ENCODE data around the gene TMTC2.

Gene TMTC2

GRCh38 chr12:82912406-82912805 is 225.7 kb downstream of the TMTC2 start:
- DNase-seq (ENCODE audit: extremely low read depth, insufficient read length): no peak
- no peaks in the 10 kb centered on the region for H3K27me3 ChIP-seq (replicated peaks; ENCODE audit: control insufficient read depth, insufficient read depth, low read length)

GRCh38 chr12:82919388-82920054 is 232.8 kb downstream of the TMTC2 start:
- no peak for TF ChIP-seq CTCF (IDR thresholded peaks at IDR 0.05; ENCODE audit: insufficient read depth, low read length, poor library complexity, severe bottlenecking)
- DNase-seq (ENCODE audit: extremely low read depth, insufficient read length): no peak

More at GRCh38 chr12:82912406-82912805, 225.7 kb downstream of the TMTC2 start:
- H3K4me3 ChIP-seq (replicated peaks; ENCODE audit: low read depth, low read length): no peak overlapping the region
- no peak for TF ChIP-seq CTCF (IDR thresholded peaks at IDR 0.05; ENCODE audit: insufficient read depth, low read length, poor library complexity, severe bottlenecking)
- no peaks in the 10 kb centered on the region for H3K36me3 ChIP-seq (ENCODE audit: control insufficient read depth, insufficient read depth, low read length)

GRCh38 chr12:82923935-82924334 is 237.2 kb downstream of the TMTC2 start:
- Histone ChIP-seq H3K36me3 (ENCODE audit: control insufficient read depth, insufficient read depth, low read length) (no peaks in the 10 kb centered on the region), H3K4me3 (replicated peaks; ENCODE audit: low read depth, low read length) (no peak overlapping the region), H3K27me3 (replicated peaks; ENCODE audit: control insufficient read depth, insufficient read depth, low read length) (no peaks in the 10 kb centered on the region)
- DNase-seq (ENCODE audit: extremely low read depth, insufficient read length): no peak
- no peak for TF ChIP-seq CTCF (IDR thresholded peaks at IDR 0.05; ENCODE audit: insufficient read depth, low read length, poor library complexity, severe bottlenecking)

More at GRCh38 chr12:82919388-82920054, 232.8 kb downstream of the TMTC2 start:
- Histone ChIP-seq H3K27me3 (replicated peaks; ENCODE audit: control insufficient read depth, insufficient read depth, low read length) (no peaks in the 10 kb centered on the region), H3K36me3 (ENCODE audit: control insufficient read depth, insufficient read depth, low read length) (no peaks in the 10 kb centered on the region), H3K4me3 (replicated peaks; ENCODE audit: low read depth, low read length) (no peak overlapping the region)

- DNase-seq (ENCODE audit: extremely low read depth, insufficient read length): no peak
- H3K27me3 ChIP-seq (replicated peaks; ENCODE audit: control insufficient read depth, insufficient read depth, low read length): no peaks in the 10 kb centered on the region
- TF ChIP-seq CTCF (IDR thresholded peaks at IDR 0.05; ENCODE audit: insufficient read depth, low read length, poor library complexity, severe bottlenecking): no peak
- H3K36me3 ChIP-seq (ENCODE audit: control insufficient read depth, insufficient read depth, low read length): no peaks in the 10 kb centered on the region
- no peak overlapping the region for H3K4me3 ChIP-seq (replicated peaks; ENCODE audit: low read depth, low read length)
These were observed 239.9 kb downstream of the TMTC2 start for GRCh38 chr12:82926630-82927029.

GRCh38 chr12:82930301-82930700 is 243.6 kb downstream of the TMTC2 start:
- Histone ChIP-seq H3K4me3 (replicated peaks; ENCODE audit: low read depth, low read length) (no peak overlapping the region), H3K36me3 (ENCODE audit: control insufficient read depth, insufficient read depth, low read length) (no peaks in the 10 kb centered on the region), H3K27me3 (replicated peaks; ENCODE audit: control insufficient read depth, insufficient read depth, low read length) (no peaks in the 10 kb centered on the region)
- TF ChIP-seq CTCF (IDR thresholded peaks at IDR 0.05; ENCODE audit: insufficient read depth, low read length, poor library complexity, severe bottlenecking): no peak
- DNase-seq (ENCODE audit: extremely low read depth, insufficient read length): no peak

Measured in GM06990 (cell line).